ENCODE data around the gene SNX15.
"Not testable (repeated sequence)": the region's sequence is repeated elsewhere in the genome, so short reads cannot be mapped to it uniquely, and the experiment has no call there.

SNX15 gene, protein sequence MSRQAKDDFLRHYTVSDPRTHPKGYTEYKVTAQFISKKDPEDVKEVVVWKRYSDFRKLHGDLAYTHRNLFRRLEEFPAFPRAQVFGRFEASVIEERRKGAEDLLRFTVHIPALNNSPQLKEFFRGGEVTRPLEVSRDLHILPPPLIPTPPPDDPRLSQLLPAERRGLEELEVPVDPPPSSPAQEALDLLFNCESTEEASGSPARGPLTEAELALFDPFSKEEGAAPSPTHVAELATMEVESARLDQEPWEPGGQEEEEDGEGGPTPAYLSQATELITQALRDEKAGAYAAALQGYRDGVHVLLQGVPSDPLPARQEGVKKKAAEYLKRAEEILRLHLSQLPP

DNA sequence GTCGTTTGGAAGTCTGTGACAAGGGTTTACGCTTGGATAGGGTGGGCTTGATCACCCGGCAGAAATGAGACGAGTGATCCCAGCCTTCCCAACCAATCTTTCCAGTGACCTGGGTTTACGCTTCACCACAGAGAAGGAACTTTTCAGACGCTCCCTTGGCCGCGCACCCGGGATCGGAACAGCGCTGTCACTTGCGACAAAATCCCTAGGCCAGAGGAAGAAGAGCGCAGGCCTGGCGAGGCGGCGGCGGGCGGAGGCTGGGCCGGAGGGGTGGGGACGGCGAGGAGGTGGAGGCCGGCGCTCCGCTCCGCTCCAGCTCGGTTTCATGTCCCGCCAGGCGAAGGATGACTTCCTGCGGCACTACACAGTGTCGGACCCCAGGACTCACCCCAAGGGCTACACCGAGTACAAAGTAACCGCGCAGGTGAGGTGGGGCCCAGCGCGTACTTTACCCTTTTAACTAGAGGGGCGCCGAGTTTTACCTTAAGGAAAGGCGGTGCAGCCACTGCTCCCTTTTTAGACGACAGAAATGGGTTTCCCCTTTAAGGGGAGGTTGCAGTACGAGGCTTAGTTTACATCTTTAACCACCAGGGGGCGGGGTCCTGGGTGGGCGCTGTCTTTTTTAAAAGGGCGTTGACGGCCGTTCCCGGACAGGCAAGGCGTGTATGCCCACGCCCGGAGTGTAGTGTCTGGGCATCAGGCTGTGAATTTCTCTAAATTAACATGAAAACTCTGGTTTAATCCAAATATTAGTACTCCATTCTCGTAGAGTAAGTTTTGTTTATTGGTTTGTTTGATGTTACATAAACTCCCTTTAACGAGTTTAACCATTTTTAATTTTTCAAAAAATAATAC, at the start of gene SNX15:
TSS of gene SNX15 (plus strand) at position 227 of the 855 bp plus-strand sequence. CDS start at position 326, 99 bp downstream.
- peak; percentile 98 for DNase-seq

DNA sequence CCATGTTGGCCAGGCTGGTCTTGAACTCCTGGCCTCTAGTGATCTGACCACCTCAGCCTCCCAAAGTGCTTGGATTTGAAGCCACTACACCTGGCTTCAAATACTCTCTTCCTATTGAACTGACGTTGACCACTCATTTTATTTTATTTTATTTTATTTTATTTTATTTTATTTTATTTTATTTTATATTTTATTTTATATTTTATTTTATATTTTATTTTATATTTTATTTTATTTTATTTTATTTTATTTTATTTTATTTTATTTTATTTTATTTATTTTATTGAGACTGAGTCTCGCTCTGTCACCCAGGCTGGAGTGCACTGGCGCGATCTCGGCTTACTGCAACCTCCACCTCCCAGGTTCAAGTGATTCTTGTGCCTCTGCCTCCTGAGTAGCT, 43.9 kb upstream of the SNX15 start:
- DNase-seq: not testable (repeated sequence)

DNA sequence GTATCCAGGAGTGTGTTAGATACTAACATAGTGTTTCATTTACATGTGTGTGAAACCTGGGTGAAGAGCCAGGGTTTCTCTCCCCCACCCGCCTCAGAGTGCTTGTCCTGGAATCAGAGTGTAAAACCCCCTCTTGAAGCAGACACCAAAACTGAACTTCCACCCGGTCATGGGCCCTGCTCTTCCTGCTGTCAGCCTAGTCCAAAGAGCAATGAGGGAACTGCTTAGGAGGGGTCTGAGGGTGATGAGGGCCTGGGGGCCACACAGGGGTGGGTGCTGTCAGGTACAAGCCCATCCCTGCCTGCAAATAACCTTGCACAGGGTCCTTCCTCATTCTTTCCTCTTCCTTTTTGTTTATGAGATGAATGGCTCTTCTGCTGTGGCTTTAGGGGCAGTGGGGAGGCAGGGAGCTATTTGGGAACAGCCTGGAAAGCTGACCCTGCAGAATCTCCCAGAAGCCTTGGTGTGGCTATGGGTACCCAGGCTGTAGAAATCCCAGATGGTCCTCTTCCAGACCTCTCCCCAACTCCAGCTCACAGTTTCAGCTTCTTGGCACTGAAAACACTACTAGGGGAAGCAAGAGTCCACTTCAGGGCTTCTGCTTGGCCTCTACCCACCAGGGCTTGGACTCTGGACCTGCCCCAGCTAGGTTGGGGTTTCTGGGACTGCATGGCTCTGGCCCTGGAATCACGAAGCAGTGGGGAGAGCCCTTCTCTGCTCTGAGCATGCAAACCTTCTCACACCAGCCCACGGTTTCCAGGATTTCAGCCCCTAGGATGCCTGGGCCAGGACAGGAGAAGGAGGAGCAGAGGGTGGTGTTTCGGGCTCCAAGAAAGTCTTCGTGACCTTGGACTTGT, 39.0 kb upstream of the SNX15 start:
- DNase-seq: no peak

DNA sequence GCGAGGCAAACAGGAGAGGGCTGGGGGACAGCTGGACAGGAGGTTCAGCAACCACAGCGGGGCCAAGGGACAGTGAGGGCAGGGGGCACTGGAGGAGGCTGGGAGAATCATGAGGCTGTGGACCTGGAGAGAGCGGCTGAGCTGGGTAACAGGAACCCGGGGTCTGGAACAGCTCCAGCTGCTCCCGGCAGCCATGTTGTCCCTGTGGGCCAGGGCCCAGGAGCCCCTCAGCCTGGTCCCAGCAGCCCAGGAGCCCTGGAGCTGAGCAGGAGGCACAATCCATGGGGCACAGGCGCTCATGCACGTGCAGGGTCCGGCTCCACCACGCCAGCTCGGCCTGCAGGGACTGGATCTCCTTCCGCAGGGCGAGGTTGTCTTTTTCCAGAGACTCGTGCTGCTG, 37.8 kb upstream of the SNX15 start:
- DNase-seq: no peak

DNA sequence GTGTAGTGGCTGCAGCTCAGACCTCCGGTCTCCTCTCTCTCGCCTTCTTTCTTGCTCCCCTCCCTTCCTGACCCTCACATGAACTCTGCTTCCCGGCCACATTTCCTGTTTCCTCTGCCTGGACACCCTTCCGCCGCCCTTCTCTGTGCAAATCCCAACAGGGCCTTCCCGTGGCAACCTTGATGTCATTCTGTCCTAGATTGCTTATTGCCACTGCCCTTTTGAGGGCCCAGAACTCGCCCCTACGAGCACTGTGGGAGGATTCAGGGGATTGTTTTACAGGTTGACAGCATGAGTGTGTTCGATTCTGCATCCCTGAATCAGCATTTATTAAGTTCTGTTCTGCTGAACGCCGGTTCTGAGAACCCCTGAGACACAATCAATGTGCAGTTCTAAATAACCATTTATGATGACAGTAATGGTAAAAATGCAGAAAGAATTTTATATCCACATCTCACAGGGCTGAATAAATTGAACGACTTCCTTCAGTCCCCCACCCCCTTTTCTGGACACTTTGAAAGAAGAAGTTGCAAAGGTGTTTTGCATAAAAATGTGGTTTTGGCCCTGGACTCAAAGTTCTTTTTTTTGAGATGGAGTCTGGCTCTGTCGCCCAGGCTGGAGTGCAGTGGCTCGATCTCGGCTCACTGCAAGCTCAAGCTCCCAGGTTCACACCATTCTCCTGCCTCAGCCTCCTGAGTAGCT, 36.9 kb upstream of the SNX15 start:
- DNase-seq: no peak

DNA sequence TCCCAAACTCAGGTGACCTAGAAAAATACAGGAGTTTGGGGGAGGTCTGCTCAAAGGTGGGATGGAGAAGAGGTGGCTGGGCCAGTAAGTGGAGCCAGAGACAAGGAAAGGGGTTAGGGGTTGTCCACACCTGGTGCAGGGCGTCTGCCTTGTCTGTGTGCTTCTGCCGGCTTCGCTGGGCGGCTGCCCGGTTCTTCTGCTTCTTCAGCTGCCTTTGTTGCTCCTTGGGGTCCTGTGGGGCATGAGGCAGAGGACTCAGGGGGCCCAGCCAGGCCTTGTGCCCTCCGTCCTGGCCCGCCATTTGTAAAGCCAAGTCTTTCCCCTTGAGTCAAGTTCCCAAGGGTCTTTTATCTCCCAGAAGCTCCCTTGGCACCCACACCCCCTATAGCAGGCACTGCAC, 32.9 kb upstream of the SNX15 start:
- DNase-seq: no peak

DNA sequence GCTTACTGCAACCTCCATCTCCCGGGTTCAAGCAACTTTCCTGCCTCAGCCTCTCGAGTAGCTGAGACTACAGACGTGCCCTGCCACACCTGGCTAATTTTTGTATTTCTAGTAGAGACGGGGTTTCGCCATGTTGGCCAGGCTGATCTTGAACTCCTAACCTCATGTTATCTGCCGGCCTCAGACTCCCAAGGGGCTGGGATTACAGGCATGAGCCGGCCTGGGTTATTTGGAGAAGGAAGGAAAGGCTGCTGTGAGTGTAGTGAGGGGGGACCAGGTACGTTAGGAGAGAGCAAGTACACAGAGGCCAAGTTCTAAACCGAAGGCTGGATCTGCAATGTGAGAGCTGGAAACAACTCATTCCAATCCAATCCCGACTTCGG, 30.9 kb upstream of the SNX15 start:
- no peak for DNase-seq

DNA sequence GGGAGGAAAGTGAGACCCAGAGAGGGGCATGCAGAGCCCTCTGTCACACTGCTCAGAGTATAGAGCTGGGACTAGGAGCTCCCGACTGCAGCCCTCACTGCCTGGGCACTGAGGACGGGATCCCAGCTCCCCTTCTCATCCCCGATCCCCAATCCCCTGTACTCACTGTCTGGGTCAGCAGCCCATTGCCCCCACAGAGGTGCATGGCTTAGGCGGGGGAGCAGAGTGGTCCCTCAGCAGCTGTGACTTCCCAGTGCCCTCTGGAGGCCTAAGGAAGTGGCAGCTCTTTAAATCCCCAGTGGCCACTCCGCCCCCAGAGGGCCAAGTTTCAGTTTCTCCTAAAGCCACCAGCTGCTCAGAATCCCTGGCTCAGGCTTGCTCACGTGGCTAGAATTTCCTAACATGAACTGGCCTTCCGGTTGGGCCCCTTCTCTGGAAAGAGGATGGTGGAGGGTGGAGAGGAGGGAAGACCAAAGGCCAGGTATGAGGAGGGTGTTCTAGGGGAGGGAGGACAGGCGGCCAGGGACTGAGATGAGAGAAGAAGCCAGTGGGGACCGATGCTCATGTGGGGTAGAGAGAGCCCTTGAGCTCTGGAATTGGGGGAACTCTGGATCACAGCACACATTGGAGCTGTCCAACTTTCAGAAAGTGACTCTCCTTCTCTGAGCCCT, 30.4 kb upstream of the SNX15 start, which contains the start of gene BATF2:
TSS of gene BATF2 (minus strand) at position 262 of the 671 bp plus-strand sequence. CDS start at position 205, 57 bp downstream.
- DNase-seq: peak; percentile 65

DNA sequence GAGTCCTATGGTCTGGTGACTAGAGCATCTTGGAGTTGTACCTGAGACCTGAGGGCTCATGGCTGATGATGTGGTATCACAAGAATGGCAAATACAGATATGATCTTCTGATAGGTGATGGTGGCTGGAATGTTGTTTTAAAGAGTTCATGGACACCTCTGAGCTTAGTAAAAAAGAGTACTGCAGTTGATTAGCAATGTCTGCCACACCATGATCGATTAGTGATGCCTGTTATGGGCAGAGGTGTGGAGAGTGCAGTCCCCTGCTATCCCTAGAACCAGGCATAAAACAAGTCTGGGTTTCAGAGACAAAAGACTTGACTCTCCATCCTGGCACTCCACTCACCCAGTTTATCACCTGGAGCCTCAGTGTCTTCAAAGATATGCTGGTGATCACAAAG, 29.1 kb upstream of the SNX15 start:
- DNase-seq: peak; percentile 6

DNA sequence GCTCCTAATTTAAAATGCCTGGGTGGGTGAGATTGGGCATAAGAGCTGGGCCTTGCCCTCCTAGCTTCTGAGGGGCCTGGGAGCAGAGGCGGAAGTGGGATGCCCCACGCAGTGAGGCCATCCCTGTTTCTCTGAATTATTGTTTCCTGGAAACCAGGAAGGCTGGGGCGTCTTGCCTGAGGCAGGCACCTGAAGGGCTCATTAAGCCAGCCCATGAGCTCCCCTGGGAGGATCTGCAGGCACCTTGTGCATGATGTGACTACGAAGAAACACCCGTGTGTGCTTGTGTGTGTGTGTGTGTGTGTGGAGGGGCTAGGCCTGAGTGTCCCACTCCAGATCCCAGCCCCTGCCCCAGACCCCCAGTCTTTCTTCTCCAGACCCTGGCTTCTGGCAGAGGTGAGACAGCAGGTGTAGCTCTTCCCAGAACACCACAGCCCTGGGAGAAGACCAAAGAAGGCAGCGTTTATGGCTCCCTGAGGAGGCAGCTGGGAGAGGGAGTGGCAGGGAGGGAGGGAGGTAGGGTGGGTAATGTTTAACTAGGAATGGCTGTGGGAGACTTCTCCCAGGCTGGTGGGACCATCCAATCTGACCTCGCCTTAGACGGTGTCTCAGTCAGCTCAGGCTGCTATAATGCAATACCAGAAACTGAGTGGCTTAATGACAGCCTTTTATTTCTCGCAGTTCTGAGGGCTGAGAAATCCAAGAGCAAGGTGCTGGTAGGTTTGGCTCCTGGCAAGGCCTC, 28.4 kb upstream of the SNX15 start:
- DNase-seq: no peak

DNA sequence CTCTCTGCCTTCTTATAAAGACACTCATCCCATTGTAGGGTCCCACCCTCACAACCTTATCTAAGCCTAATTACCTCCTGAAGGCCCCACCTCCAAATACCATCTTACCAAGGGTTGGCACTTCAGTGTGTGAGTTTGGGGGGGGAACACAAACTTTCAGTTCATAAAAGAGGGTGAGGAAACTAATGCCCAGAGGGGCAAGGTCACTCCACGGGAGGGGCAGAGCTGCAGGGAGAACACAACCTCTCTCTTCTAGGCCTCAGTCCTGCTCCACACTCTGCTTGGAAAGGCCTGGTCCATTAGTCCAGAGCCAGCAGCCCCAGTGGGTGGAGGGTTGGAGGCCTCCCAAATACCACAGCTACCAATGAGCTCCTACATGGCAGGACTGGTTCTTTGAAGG, 27.8 kb upstream of the SNX15 start:
- no peak for DNase-seq

DNA sequence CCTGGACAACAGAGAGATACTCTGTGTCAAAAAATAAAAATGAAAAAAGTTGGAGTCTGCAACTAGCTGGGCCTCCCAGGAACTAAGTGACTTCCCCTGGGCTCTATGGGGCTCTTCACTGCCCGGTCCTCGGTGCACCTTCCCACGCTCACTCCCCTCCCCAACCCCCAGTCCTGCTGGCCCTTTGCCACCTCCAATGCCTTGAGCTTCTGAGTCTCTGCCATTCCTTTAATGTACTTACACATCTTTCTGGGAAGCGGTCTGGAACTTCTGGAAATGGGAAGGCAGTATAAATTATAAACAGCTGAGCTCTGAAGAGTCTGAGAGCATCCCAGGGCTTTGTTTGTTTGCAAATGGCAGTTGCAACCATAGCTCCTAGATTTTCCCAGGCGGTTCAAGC, 24.5 kb upstream of the SNX15 start:
- no peak for DNase-seq

DNA sequence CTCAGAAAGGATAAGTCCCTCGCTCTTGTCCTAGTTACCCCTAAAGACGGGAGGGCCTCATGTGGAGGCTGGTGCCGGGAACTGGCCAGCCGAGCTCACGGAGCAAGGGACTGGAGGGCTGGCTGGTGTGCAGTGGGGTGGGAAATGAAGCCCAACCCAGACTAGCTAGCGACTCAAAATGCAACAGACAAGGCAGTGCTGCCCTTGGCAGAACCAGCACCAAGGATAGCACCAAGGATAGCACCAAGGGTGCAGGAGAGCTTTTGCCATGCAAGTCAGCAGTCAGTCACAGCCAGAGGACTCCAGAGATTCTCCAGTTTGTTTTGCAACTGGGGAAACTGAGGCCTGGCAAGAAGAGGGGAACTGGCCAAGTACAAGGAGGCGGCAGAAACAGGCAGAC, 24.0 kb upstream of the SNX15 start:
- no peak for DNase-seq

DNA sequence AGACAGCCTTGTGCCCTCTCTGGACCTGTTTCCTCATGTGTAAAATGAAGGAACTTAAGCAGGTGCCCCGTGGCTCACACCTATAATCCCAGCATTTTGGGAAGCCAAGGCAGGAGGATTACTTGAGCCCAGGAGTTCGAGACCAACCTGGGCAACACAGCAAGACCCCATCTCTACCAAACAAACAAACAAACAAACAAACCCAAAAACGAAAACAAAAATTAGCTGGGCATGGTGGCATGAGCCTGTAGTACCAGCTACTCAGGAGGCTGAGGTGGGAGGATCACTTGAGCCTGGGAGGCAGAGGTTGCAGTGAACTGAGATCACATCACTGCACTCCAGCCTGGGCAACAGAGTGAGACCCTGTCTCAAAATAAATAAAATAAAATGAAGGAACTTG, 23.3 kb upstream of the SNX15 start:
- not testable (repeated sequence) for DNase-seq

DNA sequence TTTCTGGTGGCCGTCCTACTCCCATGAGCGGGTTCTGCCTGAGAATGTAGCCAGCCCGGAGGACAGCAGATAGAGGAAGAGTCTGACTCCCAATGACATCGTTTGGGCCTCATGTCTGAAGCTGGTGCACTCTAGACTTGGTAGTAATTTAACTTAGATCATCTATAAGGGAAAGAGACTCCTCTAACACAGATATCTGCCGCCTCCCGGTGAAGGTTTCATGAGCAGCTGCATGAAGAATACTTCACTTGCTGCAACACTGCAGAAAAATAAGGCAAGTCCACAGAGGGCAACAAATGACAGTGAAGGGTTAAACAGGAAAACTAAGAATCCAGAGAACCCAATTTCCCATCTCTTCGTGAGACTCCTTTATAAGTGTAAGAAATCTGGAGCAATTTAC, 19.2 kb upstream of the SNX15 start:
- DNase-seq: no peak

DNA sequence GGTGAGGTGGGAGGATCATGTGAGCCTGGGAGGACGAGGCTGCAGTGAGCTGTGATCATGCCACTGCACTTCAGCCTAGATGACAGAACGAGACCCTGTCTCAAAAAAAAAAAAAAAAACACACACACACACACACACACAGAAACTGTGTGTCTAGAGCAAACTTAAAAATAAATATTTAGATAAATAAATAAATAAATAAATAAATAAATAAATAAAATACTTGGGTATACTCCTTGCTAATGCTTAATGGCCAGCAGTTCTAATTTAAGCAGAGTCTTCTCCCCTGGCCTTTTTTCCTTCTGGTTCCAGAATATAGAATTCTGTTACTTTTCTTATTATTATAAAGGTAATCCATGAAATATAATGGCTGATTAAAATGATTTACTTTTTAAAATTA, 18.4 kb upstream of the SNX15 start:
- no peak for DNase-seq

DNA sequence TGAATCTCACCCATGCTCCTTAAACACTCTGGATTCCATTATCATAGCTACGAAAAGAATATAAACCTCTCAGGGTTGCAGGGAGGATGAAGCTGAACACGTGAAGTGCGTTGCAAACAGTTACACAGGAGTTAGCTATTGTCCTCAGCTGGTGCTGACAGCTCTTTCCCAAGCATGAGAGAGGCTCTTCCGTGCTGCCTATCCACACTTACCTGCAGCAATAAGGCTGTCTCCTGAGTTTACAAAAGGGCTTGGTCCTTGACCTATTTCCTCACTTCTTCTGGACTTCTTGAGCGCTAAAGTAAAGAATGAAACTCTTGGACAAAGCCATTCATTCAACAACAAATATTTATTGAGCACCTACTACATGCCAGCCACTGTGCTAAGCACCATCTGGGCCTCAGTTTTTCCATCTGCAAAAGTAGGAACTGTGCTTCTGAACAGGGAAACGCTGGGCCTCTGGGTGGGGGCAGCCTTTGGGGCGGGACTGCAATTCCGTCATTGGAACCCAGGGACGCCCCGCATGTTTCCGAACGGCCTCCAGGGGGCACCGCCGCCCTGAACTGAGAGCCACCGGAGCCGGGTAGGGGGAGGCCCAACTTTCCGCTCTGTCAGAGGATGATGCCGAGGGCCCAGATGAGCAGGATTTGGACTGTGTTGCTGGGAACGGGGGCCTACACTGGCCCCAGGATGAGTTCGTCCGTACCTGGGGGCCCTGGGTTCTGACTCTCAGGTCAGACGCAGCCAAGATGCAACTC, 13.9 kb upstream of the SNX15 start:
- DNase-seq: peak; percentile 82

DNA sequence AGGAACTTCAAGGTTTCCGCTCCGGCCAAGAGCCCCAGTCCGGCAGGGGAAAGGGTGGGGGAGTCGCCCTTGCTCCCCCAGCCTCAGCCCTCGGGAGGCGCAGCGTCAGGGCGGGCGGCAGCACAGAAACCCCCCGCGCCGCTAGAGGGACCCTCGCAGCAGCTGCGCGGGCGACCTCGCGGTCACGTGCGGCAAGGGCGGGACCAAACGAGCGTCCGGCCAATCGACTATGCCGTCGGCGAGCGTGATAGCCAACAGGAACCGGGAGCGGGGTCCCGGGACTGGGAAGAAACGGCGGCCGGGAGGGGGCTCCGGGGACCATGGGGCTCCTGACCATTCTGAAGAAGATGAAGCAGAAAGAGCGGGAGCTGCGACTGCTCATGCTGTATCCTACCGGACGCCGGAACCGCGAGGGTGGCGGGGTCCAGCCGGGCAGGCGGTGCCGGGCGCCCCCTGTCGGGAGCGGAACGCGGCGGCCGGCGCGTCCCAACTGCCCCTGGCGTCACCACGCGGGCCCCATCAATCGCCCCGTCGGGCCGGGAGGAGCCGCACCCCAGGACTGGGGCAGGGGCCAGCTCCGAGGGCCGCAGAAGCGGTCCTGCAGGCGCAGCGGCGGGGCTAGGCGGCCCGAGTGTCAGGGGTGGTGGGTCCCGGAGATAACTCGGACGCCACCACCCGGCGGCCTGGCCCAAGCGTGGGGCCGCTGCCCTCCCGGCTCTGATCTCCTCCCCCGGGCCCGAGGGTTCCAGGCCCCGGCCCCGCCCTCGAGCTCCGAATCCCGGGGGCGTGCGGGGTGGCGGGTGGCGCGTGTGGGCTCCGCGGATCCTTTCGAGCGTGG, 13.1 kb upstream of the SNX15 start, which contains the start of gene ARL2:
TSS of gene ARL2 (plus strand) at position 273 of the 838 bp plus-strand sequence. CDS start at position 321, 48 bp downstream.
- DNase-seq: peak; percentile 79

DNA sequence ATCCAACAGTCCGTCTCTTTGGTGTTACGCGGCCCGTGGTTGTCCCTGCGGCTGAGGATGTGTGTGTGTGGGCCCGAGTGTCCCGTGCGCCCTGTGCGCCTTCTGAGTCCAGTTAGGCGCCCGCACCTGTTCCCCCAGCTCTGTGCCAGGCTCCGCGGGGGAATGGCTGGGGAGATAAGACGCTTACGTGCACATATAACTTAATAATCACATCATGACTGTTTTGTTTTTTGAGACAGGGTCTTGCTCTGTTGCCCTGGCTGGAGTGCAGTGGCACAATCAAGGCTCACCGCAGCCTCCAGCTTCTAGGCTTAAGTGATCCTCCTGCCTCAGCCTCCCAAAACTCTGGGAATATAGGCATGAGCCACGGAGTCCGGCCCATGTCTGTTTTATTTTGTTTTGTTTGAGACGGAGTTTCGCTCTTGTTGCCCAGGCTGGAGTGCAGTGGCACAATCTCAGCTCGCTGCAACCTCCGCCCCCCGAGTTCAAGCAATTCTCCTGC, 12.5 kb upstream of the SNX15 start:
- DNase-seq: no peak
